Stimulated activated CD8-positive, alpha-beta memory T cell treated with anti-CD3 and anti-CD28 coated beads, Interleukin-7, amount 100 ng/mL, for 4 hours (primary cell): Measurements from ENCODE around the gene BHLHE23.
"Not testable (repeated sequence)": the region's sequence is repeated elsewhere in the genome, so short reads cannot be mapped to it uniquely, and the experiment has no call there.

Experiments
- DNase-seq, 2 donors: peaks; one replicate each; pipeline ENCODE4 v3.0.0-alpha.2; 2020; ENCODE audit warnings: low read depth in 2 of 2

The BHLHE23 gene

GRCh38 chr20:63043348-63044203, 36.8 kb upstream of the BHLHE23 start:
- no peak for DNase-seq

GRCh38 chr20:63042448-63043071, 35.8 kb upstream of the BHLHE23 start:
- no peak for DNase-seq

GRCh38 chr20:63041776-63042175, 35.0 kb upstream of the BHLHE23 start:
- DNase-seq: no peak

- DNase-seq: no peak
Measured at GRCh38 chr20:63037669-63038268, 31.0 kb upstream of the BHLHE23 start.

- DNase-seq: no peak
Measured at GRCh38 chr20:63036291-63036690, 29.5 kb upstream of the BHLHE23 start.

- no peak for DNase-seq
Measured at GRCh38 chr20:63035603-63036185, 28.9 kb upstream of the BHLHE23 start.

- DNase-seq: not testable (repeated sequence)
Measured at GRCh38 chr20:63034710-63035602, 28.2 kb upstream of the BHLHE23 start.

- DNase-seq: no peak
Measured at GRCh38 chr20:63033794-63034709, 27.3 kb upstream of the BHLHE23 start.

GRCh38 chr20:63032861-63033793, 26.4 kb upstream of the BHLHE23 start:
- no peak for DNase-seq

- DNase-seq: no peak
Measured at GRCh38 chr20:63032026-63032800, 25.4 kb upstream of the BHLHE23 start.

- DNase-seq: no peak
Measured at GRCh38 chr20:63031251-63032014, 24.7 kb upstream of the BHLHE23 start.

- DNase-seq: no peak
Measured at GRCh38 chr20:63029358-63030121, 22.8 kb upstream of the BHLHE23 start.

- DNase-seq: no peak
Measured at GRCh38 chr20:63028461-63028921, 21.7 kb upstream of the BHLHE23 start.

- no peak for DNase-seq
Measured at GRCh38 chr20:63027922-63028389, 21.2 kb upstream of the BHLHE23 start.

- no peak for DNase-seq
Measured at GRCh38 chr20:63027221-63027921, 20.6 kb upstream of the BHLHE23 start.

- no peak for DNase-seq
Measured at GRCh38 chr20:63026582-63027165, 19.9 kb upstream of the BHLHE23 start.
